Esophagus (tissue), 2 donors: ENCODE results near the gene MSI1. TPM values are rescaled to one million over a fixed set of nuclear protein-coding genes. Genes with fewer than 3 reads are reported as not detected.
A peak's percentile ranks its signal among the peaks of the same experiment; 100 is the strongest.

Source experiments
- H3K27ac ChIP-seq, 2 donors: one replicate each; pipeline ENCODE4 v1.5.1; 2013; ENCODE audit warnings: low read depth in 2 of 2, mild to moderate bottlenecking in 2 of 2, inconsistent platforms in 1 of 2, low read length in 1 of 2, moderate library complexity in 1 of 2
- H3K27me3 ChIP-seq, 2 donors: one replicate each; pipeline ENCODE4 v1.6.1; 2013; ENCODE audit warnings: low read length in 2 of 2, control low read depth in 1 of 2, mild to moderate bottlenecking in 1 of 2; ENCODE audit not compliant: insufficient read depth in 2 of 2, control insufficient read depth in 1 of 2
- H3K36me3 ChIP-seq, 2 donors: one replicate each; pipeline ENCODE4 v1.6.1; 2013; ENCODE audit warnings: low read length in 1 of 2; ENCODE audit not compliant: control insufficient read depth in 2 of 2, insufficient read depth in 2 of 2
- H3K4me1 ChIP-seq, 2 donors: one replicate each; pipeline ENCODE4 v1.6.1; 2013; ENCODE audit warnings: low read length in 1 of 2; ENCODE audit not compliant: control insufficient read depth in 2 of 2, insufficient read depth in 2 of 2
- H3K4me3 ChIP-seq, 2 donors: one replicate each; pipeline ENCODE4 v1.5.1; 2013; ENCODE audit warnings: low read length in 2 of 2, mild to moderate bottlenecking in 2 of 2, low read depth in 1 of 2, moderate library complexity in 1 of 2
- H3K9me3 ChIP-seq, 2 donors: one replicate each; pipeline ENCODE4 v1.6.1; 2013; ENCODE audit warnings: mild to moderate bottlenecking in 2 of 2, low read depth in 1 of 2, low read length in 1 of 2, moderate library complexity in 1 of 2; ENCODE audit not compliant: control insufficient read depth in 2 of 2, insufficient read depth in 1 of 2
- WGBS, 2 donors: extraction: QIAGEN DNeasy Blood & Tissue Kit; methylation state at CpG; one replicate each; pipeline ENCODE4 v1.1.7; 2013; 5-methylcytosine and 5-hydroxymethylcytosine counted together
- polyA plus RNA-seq, 2 donors: library from polyadenylated mRNA; stranded (reverse); fragments of 200-250 nt; gene quantifications; one replicate each; pipeline ENCODE4 v1.2.3, GENCODE V29; 2013
- donor health status: healthy with polysubstance abuse.
- donor health status: Bipolar disorder and iron deficiency.

Gene MSI1
- under 1 TPM; 0.15 to 0.16 TPM for polyA plus RNA-seq

DNA sequence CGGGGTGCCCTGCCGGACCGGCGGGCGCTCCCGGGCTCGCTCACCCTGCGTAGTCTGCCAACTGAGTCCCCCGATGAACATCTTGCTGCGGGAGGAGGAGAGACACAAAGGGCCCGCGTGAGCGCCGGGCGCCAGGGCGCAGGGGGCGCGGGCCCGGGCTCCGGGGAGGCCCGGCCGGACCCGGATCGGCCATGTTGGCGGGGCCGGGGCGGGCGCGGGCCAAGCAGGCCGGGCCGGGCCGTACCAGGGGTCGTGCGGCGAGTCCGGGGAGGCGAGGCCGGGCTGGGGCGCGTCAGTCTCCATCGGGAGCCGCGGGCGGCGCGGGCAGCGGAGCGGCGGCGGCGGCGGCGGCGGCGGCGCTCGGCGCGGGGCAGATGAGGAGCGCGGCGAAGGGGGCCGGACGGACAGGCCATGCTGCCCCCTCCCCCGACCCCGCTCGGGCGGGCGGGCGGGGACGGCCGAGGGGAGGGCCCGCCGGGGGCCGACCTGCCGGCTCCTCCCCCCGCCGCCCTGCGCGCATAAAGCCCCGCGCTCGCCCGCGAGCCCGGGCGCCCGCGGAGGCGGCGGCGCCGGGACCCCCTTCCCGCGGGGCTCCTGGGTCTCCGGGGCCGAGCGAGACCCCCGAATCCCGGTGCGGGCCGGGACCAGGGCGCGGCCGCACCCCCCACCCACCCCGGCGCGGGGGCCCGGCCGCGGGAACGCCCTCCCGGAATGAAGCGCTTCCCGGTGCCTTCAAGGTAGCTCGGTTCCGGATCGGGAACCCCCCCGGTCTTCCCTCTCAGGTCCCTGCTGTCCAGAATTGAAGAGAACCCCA, at the start of gene MSI1:
TSS of gene MSI1 (minus strand) at position 376 of the 814 bp plus-strand sequence. CDS start at position 303, 73 bp downstream.
- no peaks in the 10 kb centered on the region for H3K36me3 ChIP-seq
- H3K27me3 ChIP-seq: peaks cover 0 to 14% of the 10 kb centered on the region in 2 donors
- no peaks in the 10 kb centered on the region for H3K9me3 ChIP-seq
- WGBS, 2 donors: 1% methylated on average over 44 to 118 of the region's 119 CpGs
- H3K27ac ChIP-seq: no peak within 1 kb of the TSS
- peak within 1 kb of the TSS; percentile 27 to 62 for H3K4me3 ChIP-seq
- H3K4me1 ChIP-seq: peaks cover 0 to 5% of the 10 kb centered on the region in 2 donors

DNA sequence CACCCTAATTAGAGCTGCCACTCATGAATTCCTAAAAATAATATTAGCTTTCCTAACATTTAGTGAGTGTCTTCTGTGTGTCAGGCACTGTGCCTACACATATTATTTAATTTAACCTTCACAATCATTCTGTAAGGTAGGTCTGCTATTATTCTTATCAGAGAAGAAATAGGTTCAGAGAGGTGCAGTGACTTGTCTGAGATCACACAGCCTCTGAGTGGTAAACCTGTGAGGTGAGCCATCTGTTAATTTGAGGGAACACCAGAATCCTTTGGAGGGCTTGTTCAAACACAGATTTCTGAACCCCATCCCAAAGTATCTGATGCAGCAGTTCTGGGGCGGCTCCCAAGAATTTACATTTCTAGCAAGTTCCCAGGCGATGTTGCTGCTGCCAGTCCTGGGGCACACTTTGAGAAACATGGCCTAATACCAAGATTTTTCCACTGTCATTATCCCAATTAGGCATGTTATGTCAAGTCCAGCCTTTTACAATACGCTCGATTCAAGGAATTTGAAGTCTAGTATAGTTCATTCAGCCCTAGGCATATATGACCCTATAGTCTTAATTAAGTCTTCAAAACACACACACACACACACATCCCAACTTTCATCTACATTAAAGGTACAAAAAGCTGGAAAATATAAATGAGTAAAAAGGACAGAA, 49.1 kb upstream of the MSI1 start:
- WGBS, 2 donors: 54 to 63% methylated on average over 4 of the region's 4 CpGs
- H3K4me3 ChIP-seq: no peak overlapping the region
- H3K4me1 ChIP-seq: no peaks in the 10 kb centered on the region
- H3K9me3 ChIP-seq: no peaks in the 10 kb centered on the region
- no peaks in the 10 kb centered on the region for H3K27me3 ChIP-seq
- H3K27ac ChIP-seq: no peak overlapping the region
- no peaks in the 10 kb centered on the region for H3K36me3 ChIP-seq

- Histone ChIP-seq H3K27me3 (no peaks in the 10 kb centered on the region), H3K4me1 (no peaks in the 10 kb centered on the region), H3K36me3 (no peaks in the 10 kb centered on the region), H3K9me3 (no peaks in the 10 kb centered on the region), H3K4me3 (no peak overlapping the region), H3K27ac (no peak overlapping the region)
- WGBS, 2 donors: 78 to 79% methylated on average over 7 of the region's 7 CpGs
Observed at GRCh38 chr12:120416490-120417216, 47.7 kb upstream of the MSI1 start.

- Histone ChIP-seq H3K27ac (no peak overlapping the region), H3K9me3 (no peaks in the 10 kb centered on the region), H3K27me3 (no peaks in the 10 kb centered on the region), H3K4me3 (no peak overlapping the region), H3K36me3 (no peaks in the 10 kb centered on the region), H3K4me1 (no peaks in the 10 kb centered on the region)
- whole genome bisulfite sequencing, 2 donors: 39 to 45% methylated on average over 13 of the region's 13 CpGs
Observed at GRCh38 chr12:120413901-120414695, 45.1 kb upstream of the MSI1 start.

GRCh38 chr12:120412421-120412820, 43.5 kb upstream of the MSI1 start:
- Histone ChIP-seq H3K4me1 (no peaks in the 10 kb centered on the region), H3K36me3 (no peaks in the 10 kb centered on the region), H3K4me3 (no peak overlapping the region), H3K27me3 (no peaks in the 10 kb centered on the region), H3K9me3 (no peaks in the 10 kb centered on the region), H3K27ac (no peak overlapping the region)
- 79 to 84% methylated on average over 7 of the region's 7 CpGs for WGBS, 2 donors

- 93 to 96% methylated on average over 11 of the region's 11 CpGs for WGBS, 2 donors
- no peak overlapping the region for H3K27ac ChIP-seq
- no peaks in the 10 kb centered on the region for H3K4me1 ChIP-seq
- no peaks in the 10 kb centered on the region for H3K36me3 ChIP-seq
- no peaks in the 10 kb centered on the region for H3K9me3 ChIP-seq
- no peaks in the 10 kb centered on the region for H3K27me3 ChIP-seq
- no peak overlapping the region for H3K4me3 ChIP-seq
Observed at GRCh38 chr12:120408771-120409170, 39.8 kb upstream of the MSI1 start.

DNA sequence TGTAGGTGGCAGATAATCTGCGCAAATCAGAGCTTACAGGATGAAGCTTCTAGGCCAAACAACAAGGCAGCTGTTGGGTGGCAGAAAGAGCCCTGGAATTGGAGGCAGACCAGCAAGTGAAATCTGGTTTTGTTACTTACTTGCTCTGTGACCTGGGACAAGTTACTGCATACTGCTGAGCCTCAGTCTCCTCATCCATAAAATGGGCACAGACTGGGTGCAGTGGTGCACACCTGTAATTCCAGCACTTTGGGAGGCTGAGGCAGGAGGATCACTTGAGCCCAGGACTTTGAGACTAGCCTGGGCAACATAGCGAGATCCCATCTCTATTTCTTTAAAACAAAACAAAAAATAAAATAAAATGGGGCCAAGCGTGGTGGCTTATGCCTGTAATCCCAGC, 37.6 kb upstream of the MSI1 start:
- WGBS, 2 donors: 92 to 97% methylated on average over 3 of the region's 3 CpGs
- no peaks in the 10 kb centered on the region for H3K36me3 ChIP-seq
- no peaks in the 10 kb centered on the region for H3K27me3 ChIP-seq
- H3K4me1 ChIP-seq: no peaks in the 10 kb centered on the region
- H3K27ac ChIP-seq: no peak overlapping the region
- H3K9me3 ChIP-seq: no peaks in the 10 kb centered on the region
- no peak overlapping the region for H3K4me3 ChIP-seq

DNA sequence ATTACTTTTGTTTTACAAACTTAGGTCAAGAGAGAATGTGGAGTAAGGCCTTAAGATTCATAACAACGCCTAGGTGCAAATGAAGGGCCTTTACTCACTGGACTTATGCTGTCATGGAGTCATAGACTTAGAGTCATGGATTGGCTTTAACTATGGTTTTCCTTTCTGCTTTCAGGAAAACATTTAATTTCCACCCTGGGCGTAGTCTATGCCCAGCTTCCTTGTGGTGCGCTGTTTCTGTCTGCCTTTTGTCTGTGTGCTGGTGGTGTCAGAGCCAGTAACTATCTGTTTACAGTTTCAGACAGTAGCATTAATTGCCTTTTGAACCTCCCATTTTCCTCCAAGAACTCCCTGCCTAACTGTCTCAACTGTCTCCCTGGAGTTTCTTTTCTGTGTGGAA, 37.1 kb upstream of the MSI1 start:
- 80 to 84% methylated on average over 3 of the region's 3 CpGs for WGBS, 2 donors
- H3K4me3 ChIP-seq: no peak overlapping the region
- H3K27ac ChIP-seq: no peak overlapping the region
- H3K4me1 ChIP-seq: no peaks in the 10 kb centered on the region
- no peaks in the 10 kb centered on the region for H3K27me3 ChIP-seq
- H3K9me3 ChIP-seq: no peaks in the 10 kb centered on the region
- no peaks in the 10 kb centered on the region for H3K36me3 ChIP-seq

- Histone ChIP-seq H3K36me3 (no peaks in the 10 kb centered on the region), H3K4me1 (no peaks in the 10 kb centered on the region), H3K4me3 (no peak overlapping the region), H3K27ac (no peak overlapping the region), H3K9me3 (no peaks in the 10 kb centered on the region), H3K27me3 (no peaks in the 10 kb centered on the region)
- WGBS, 2 donors: 68 to 80% methylated on average over 1 of the region's 1 CpG
Observed at GRCh38 chr12:120404271-120404670, 35.3 kb upstream of the MSI1 start.
